ENCODE data around the gene ST3GAL3.

- TF ChIP-seq POLR2A (IDR thresholded peaks at IDR 0.05; ENCODE audit: low read length) (no peak), CTCF (IDR thresholded peaks at IDR 0.05) (no peak), CEBPB (IDR thresholded peaks at IDR 0.05) (no peak), RAD21 (conservative IDR thresholded peaks at IDR 0.05 in 1 of 2, IDR thresholded peaks at IDR 0.05 in 1 of 2) (no peak), ESRRA (IDR thresholded peaks at IDR 0.05; ENCODE audit: borderline replicate concordance, low read length) (no peak), RFX5 (IDR thresholded peaks at IDR 0.05) (no peak), KDM1A (IDR thresholded peaks at IDR 0.05; ENCODE audit: low read depth) (no peak), HEYL (CRISPR knock-in tag; IDR thresholded peaks at IDR 0.05) (no peak), SREBF2 (IDR thresholded peaks at IDR 0.05) (no peak)
- TF ChIP-seq, protein P1, sequence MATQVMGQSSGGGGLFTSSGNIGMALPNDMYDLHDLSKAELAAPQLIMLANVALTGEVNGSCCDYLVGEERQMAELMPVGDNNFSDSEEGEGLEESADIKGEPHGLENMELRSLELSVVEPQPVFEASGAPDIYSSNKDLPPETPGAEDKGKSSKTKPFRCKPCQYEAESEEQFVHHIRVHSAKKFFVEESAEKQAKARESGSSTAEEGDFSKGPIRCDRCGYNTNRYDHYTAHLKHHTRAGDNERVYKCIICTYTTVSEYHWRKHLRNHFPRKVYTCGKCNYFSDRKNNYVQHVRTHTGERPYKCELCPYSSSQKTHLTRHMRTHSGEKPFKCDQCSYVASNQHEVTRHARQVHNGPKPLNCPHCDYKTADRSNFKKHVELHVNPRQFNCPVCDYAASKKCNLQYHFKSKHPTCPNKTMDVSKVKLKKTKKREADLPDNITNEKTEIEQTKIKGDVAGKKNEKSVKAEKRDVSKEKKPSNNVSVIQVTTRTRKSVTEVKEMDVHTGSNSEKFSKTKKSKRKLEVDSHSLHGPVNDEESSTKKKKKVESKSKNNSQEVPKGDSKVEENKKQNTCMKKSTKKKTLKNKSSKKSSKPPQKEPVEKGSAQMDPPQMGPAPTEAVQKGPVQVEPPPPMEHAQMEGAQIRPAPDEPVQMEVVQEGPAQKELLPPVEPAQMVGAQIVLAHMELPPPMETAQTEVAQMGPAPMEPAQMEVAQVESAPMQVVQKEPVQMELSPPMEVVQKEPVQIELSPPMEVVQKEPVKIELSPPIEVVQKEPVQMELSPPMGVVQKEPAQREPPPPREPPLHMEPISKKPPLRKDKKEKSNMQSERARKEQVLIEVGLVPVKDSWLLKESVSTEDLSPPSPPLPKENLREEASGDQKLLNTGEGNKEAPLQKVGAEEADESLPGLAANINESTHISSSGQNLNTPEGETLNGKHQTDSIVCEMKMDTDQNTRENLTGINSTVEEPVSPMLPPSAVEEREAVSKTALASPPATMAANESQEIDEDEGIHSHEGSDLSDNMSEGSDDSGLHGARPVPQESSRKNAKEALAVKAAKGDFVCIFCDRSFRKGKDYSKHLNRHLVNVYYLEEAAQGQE (IDR thresholded peaks at IDR 0.05) = no peak
- TF ChIP-seq, protein P2, sequence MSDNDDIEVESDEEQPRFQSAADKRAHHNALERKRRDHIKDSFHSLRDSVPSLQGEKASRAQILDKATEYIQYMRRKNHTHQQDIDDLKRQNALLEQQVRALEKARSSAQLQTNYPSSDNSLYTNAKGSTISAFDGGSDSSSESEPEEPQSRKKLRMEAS (IDR thresholded peaks at IDR 0.05) = no peak
Observed at GRCh38 chr1:43706598-43707189, 642 bp upstream of the ST3GAL3 start.
